IPS-18c (cell line): ENCODE results near the gene FHL5.
A peak's percentile ranks its signal among the peaks of the same experiment; 100 is the strongest.
"Not testable (repeated sequence)": the region's sequence is repeated elsewhere in the genome, so short reads cannot be mapped to it uniquely, and the experiment has no call there.

Source experiments
- H3K4me3 ChIP-seq: 2 replicates; pipeline ENCODE4 v1.7.0; 2013; ENCODE audit warnings: low read depth, mild to moderate bottlenecking, low read length, moderate library complexity; ENCODE audit not compliant: insufficient read depth
- H3K9me3 ChIP-seq: one replicate; pipeline ENCODE4 v1.6.1; 2013; ENCODE audit warnings: mild to moderate bottlenecking, low read length, moderate library complexity; ENCODE audit not compliant: control insufficient read depth, insufficient read depth

FHL5 gene

DNA sequence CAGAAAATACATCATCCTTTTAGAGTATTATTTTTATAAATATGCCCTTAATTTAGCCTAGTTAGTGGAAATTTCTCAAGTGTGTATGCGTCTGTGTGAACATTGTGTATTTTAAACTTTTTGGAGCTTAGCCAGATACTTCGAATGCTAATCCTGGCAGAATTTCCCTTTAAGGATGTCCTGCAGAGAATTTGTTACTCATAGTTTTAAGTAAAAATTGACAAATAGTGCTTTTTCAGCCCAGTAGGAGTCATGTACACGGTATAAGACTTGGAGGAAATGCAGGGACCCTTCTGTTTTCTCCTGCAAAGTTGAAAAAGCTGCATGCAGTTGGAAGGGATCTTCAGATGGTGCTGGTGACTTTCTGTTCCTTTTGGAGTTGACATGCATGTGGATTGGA, at the start of gene FHL5:
Gene FHL5 (plus strand): TSS at position 243 of the 400 bp plus-strand sequence. CDS start 40,486 bp downstream, outside the sequence.
- Histone ChIP-seq H3K9me3 (no peaks in the 10 kb centered on the region), H3K4me3 (no peak within 1 kb of the TSS)

- peak overlapping the region; percentile 84; the same call in 1 of the 2 replicates for H3K4me3 ChIP-seq
- no peaks in the 10 kb centered on the region for H3K9me3 ChIP-seq
Measured at GRCh38 chr6:96520171-96521115, 42.5 kb upstream of the FHL5 start.

GRCh38 chr6:96521306-96521643, 41.7 kb upstream of the FHL5 start:
- Histone ChIP-seq H3K4me3 (peak overlapping the region; percentile 84), H3K9me3 (no peaks in the 10 kb centered on the region)

DNA sequence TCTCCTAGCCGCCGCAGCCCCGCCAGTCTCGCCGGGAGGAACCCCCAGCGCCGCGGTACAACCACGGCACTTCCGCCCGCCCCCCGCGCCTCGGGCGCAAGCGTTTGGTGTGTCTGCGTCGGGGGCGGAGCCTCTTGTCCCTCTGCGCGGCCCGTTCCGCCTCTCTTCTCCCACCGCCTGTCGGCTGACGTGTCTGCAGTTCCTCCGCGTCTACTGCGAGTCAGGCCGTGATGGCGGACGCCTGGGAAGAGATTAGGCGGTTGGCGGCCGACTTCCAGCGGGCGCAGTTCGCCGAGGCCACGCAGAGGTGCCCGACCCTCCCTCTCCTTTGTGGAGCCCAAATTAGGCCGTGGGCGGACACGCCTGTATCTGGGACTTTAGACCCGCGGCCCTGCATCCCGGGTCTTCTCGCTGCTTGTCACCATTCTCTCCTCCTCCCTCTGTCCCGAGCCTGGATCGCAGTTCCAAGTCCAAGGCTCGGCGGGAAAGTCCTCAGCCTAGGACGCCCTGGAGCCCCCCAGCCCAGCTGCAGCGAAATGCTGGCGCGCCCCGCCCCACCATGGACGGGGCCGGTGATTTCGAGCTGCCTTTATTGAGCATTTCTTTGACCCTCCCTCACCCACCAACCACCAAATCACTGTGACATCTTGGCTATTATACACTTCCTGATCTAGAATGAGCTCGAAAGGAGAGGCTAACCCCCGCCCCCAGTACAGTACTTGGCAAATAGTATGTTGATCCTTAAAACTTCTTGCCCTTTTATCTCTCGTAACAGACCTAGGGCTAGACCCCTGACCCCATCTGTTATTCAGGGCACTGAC, 41.1 kb upstream of the FHL5 start, which contains the start of gene UFL1:
Gene UFL1 (plus strand): TSS at position 163 of the 821 bp plus-strand sequence. CDS start 68 bp downstream, at position 231.
- peak within 1 kb of the TSS; percentile 84 for H3K4me3 ChIP-seq
- H3K9me3 ChIP-seq, result no peaks in the 10 kb centered on the region

- H3K9me3 ChIP-seq, result no peaks in the 10 kb centered on the region
- H3K4me3 ChIP-seq, result peak overlapping the region; percentile 84
Measured at GRCh38 chr6:96522465-96523009, 40.4 kb upstream of the FHL5 start.

DNA sequence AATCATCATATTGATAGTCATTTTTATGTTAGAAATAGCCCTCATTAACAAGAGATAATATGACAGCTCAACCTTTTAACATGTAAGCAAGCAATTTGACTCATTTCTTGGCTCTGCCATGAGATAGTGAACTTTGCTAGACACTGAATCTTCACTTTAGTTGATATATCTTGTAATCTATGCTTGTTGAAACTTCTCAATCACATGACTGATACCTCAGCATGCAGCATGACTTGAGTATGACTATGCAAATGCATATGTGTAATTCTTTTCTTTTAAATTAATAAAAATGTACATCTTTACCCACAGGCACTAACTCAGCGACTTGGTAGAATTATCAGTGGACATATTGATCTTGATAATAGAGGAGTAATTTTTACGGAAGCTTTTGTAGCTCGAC, 34.7 kb upstream of the FHL5 start:
- Histone ChIP-seq H3K9me3 (no peaks in the 10 kb centered on the region), H3K4me3 (no peak overlapping the region)

DNA sequence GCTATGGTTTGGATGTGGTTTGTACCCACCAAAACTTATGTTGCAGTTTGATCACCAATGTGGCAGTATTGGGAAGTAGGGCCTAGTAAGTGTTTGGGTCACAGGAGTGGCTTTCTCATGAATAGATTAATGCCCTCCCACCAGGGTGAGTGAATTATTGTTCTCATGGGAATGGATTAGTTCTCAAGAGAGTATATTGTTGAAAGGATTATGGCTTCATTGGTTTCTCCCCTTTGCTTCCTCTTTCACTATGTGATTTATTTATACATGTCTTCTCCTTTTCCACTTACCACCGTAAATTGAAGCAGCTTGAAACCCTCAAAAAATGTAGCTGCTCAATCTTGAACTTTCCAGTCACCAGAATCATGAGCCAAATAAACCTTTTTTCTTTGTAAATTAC, 30.5 kb upstream of the FHL5 start:
- H3K4me3 ChIP-seq, result no peak overlapping the region

GRCh38 chr6:96537726-96538125, 25.2 kb upstream of the FHL5 start:
- H3K9me3 ChIP-seq, result no peaks in the 10 kb centered on the region
- no peak overlapping the region for H3K4me3 ChIP-seq

More for the DNA sequence above, 30.5 kb upstream of the FHL5 start:
- H3K9me3 ChIP-seq, result no peaks in the 10 kb centered on the region

GRCh38 chr6:96542702-96543101, 20.2 kb upstream of the FHL5 start:
- no peak overlapping the region for H3K4me3 ChIP-seq
- H3K9me3 ChIP-seq, result no peaks in the 10 kb centered on the region

GRCh38 chr6:96545882-96546281, 17.0 kb upstream of the FHL5 start:
- Histone ChIP-seq H3K9me3 (no peaks in the 10 kb centered on the region), H3K4me3 (no peak overlapping the region)

DNA sequence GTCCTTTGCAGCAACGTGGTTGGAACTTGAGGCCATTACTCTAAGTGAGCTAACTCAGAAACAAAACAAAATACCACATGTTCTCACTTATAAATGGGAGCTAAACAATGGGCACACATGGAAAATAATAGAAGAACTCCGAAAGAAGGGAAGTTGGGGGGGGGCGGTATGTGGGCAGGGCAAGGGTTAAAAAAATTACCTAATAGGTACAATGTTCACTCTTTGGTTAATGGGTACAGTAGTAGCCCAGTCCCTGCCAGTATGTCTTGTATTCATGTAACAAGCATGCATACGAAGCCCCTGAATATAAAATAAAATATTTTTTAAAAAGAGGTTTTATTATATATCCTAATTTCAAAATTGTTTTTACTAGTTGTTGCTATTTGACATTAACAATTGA, 15.3 kb upstream of the FHL5 start:
- Histone ChIP-seq H3K4me3 (no peak overlapping the region), H3K9me3 (no peaks in the 10 kb centered on the region)

GRCh38 chr6:96554558-96554957, 8.4 kb upstream of the FHL5 start:
- H3K4me3 ChIP-seq, result no peak overlapping the region
- no peaks in the 10 kb centered on the region for H3K9me3 ChIP-seq

GRCh38 chr6:96559740-96560139, 3.2 kb upstream of the FHL5 start:
- not testable (repeated sequence) for H3K9me3 ChIP-seq, H3K4me3 ChIP-seq

DNA sequence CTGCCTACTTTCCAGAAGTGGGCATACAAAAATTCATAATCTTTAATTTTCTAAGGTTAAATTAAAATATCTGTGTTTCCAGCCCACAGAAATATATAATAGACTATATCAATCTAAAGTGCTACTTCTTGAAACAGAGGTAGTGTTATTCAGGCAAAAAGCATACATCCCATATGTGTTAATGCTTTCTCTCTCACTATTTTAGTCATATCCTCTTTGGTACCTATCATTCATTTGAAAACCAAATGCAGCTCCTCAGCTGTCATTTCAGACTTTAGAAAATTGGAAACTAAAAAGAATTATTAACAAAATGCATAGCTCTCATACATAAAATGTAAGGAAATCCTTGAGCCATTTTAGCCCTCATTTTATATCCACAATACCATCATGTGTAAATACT, 925 bp downstream of the FHL5 start:
- H3K4me3 ChIP-seq, result no peak overlapping the region
- no peaks in the 10 kb centered on the region for H3K9me3 ChIP-seq

GRCh38 chr6:96570053-96570452, 7.1 kb downstream of the FHL5 start:
- Histone ChIP-seq H3K9me3 (no peaks in the 10 kb centered on the region), H3K4me3 (no peak overlapping the region)

DNA sequence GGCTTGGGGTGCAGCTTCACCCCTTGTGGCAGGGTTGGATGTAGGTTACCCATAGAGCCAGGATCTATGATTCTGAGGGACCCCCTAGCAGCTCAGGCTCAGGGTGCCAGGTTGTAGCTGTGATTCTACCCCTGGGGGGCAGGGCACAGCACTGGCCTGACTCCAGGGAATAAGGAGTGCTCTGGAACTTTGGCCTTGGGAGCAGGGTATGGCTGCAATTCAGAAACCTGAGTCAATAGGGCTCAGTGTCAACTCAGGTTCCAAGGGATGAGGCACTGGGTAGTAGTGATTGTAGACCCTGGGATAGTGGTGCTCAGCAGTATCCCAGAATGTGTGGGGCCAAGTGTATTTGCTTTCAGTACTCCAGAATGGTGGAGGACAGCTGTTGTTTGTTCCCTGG, 8.6 kb downstream of the FHL5 start:
- no peaks in the 10 kb centered on the region for H3K9me3 ChIP-seq

DNA sequence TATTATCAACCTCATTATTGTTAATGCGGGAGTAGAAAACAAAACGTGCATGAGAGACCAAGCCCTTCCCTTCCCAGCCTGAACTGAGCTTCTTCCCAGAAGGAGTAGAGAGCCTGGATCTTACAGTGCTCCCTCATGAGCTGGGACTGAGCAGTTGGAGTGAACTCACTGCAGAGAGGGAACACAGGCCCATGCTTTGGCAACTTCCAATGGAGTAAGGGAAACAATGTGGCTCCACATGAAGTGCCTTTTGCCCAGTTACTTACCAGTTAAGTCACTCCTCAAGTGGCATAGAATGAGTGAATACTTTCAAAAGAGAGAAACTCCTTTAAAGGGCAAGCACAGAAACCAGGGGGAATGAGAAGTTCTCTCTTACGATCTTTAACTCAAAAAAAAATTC, 12.4 kb downstream of the FHL5 start:
- H3K4me3 ChIP-seq, result no peak overlapping the region
- no peaks in the 10 kb centered on the region for H3K9me3 ChIP-seq

More for the DNA sequence above, 8.6 kb downstream of the FHL5 start:
- H3K4me3 ChIP-seq, result no peak overlapping the region

DNA sequence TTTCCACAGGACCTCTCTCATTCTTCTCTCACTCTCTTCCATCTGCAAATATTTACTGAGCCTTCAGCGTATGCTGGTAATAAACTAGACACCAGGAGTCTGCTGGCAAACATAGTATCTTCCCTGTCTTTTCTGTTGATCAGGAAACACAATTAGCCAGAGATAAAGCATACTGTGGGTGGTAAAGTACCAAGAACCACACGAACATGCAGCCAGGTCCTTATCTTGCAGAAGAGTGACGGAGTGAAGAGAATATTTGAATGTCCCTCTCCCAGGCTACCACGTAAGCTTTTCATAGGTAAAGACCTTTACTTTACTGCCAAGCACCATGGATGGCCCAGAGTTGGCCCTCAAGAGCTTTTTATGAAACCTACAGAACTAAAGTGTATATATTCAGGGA, 13.3 kb downstream of the FHL5 start:
- H3K9me3 ChIP-seq, result no peaks in the 10 kb centered on the region
- H3K4me3 ChIP-seq, result no peak overlapping the region
